ENCODE measurements around the gene SGTB.
A peak's percentile ranks its signal among the peaks of the same experiment; 100 is the strongest.
"Not testable (repeated sequence)": the region's sequence is repeated elsewhere in the genome, so short reads cannot be mapped to it uniquely, and the experiment has no call there.

Gene SGTB

GRCh38 chr5:65640240-65640639, 81.7 kb downstream of the SGTB start:
- H3K36me3 ChIP-seq (ENCODE audit: control insufficient read depth in 5 of 5, insufficient read depth in 5 of 5, low read length in 5 of 5): peaks cover 16 to 42% (median 23%) of the 10 kb centered on the region in 5 donors

GRCh38 chr5:65630981-65631380, 90.9 kb downstream of the SGTB start:
- no peak overlapping the region for H3K4me3 ChIP-seq (ENCODE audit: low read depth in 1 of 5, low read length in 5 of 5)

More at GRCh38 chr5:65640240-65640639, 81.7 kb downstream of the SGTB start:
- H3K4me3 ChIP-seq (ENCODE audit: low read depth in 1 of 5, low read length in 5 of 5): no peak overlapping the region
- H3K9ac ChIP-seq (ENCODE audit: low read length in 5 of 5): no peak overlapping the region
- H3K9me3 ChIP-seq (ENCODE audit: control insufficient read depth in 5 of 5, low read length in 5 of 5): no peaks in the 10 kb centered on the region
- H3K27me3 ChIP-seq (ENCODE audit: control insufficient read depth in 5 of 5, insufficient read depth in 4 of 5, low read length in 5 of 5): no peaks in the 10 kb centered on the region
- H3K27ac ChIP-seq (ENCODE audit: low read depth, low read length): no peak overlapping the region
- H3K4me1 ChIP-seq (ENCODE audit: control insufficient read depth in 5 of 5, insufficient read depth in 5 of 5, low read length in 5 of 5): no peaks in the 10 kb centered on the region

GRCh38 chr5:65625743-65626142, 96.2 kb downstream of the SGTB start:
- H3K27me3 ChIP-seq (ENCODE audit: control insufficient read depth in 5 of 5, insufficient read depth in 4 of 5, low read length in 5 of 5): no peaks in the 10 kb centered on the region
- no peak overlapping the region for H3K27ac ChIP-seq (ENCODE audit: low read depth, low read length)
- H3K4me3 ChIP-seq (ENCODE audit: low read depth in 1 of 5, low read length in 5 of 5): peak overlapping the region; percentile 15 to 99 (median 89)
- H3K36me3 ChIP-seq (ENCODE audit: control insufficient read depth in 5 of 5, insufficient read depth in 5 of 5, low read length in 5 of 5): peaks cover 4 to 10% (median 6%) of the 10 kb centered on the region in 5 donors
- H3K9ac ChIP-seq (ENCODE audit: low read length in 5 of 5): peak overlapping the region in 3 of 5 donors; percentile 92 to 97 (median 94)
- peaks cover 0 to 31% (median 28%) of the 10 kb centered on the region in 5 donors for H3K4me1 ChIP-seq (ENCODE audit: control insufficient read depth in 5 of 5, insufficient read depth in 5 of 5, low read length in 5 of 5)
- no peaks in the 10 kb centered on the region for H3K9me3 ChIP-seq (ENCODE audit: control insufficient read depth in 5 of 5, low read length in 5 of 5)

More at GRCh38 chr5:65630981-65631380, 90.9 kb downstream of the SGTB start:
- H3K27ac ChIP-seq (ENCODE audit: low read depth, low read length): no peak overlapping the region
- peaks cover 4 to 17% (median 7%) of the 10 kb centered on the region in 5 donors for H3K36me3 ChIP-seq (ENCODE audit: control insufficient read depth in 5 of 5, insufficient read depth in 5 of 5, low read length in 5 of 5)
- H3K4me1 ChIP-seq (ENCODE audit: control insufficient read depth in 5 of 5, insufficient read depth in 5 of 5, low read length in 5 of 5): peaks cover 0 to 8% (median 3%) of the 10 kb centered on the region in 5 donors
- no peaks in the 10 kb centered on the region for H3K9me3 ChIP-seq (ENCODE audit: control insufficient read depth in 5 of 5, low read length in 5 of 5)
- H3K9ac ChIP-seq (ENCODE audit: low read length in 5 of 5): no peak overlapping the region
- H3K27me3 ChIP-seq (ENCODE audit: control insufficient read depth in 5 of 5, insufficient read depth in 4 of 5, low read length in 5 of 5): no peaks in the 10 kb centered on the region

- peaks cover 0 to 31% (median 28%) of the 10 kb centered on the region in 5 donors for H3K4me1 ChIP-seq (ENCODE audit: control insufficient read depth in 5 of 5, insufficient read depth in 5 of 5, low read length in 5 of 5)
- peak within 1 kb of the TSS; percentile 85 to 99 (median 96) for H3K4me3 ChIP-seq (ENCODE audit: low read depth in 1 of 5, low read length in 5 of 5)
- H3K9me3 ChIP-seq (ENCODE audit: control insufficient read depth in 5 of 5, low read length in 5 of 5): no peaks in the 10 kb centered on the region
- H3K27me3 ChIP-seq (ENCODE audit: control insufficient read depth in 5 of 5, insufficient read depth in 4 of 5, low read length in 5 of 5): no peaks in the 10 kb centered on the region
- peaks cover 3 to 8% (median 5%) of the 10 kb centered on the region in 5 donors for H3K36me3 ChIP-seq (ENCODE audit: control insufficient read depth in 5 of 5, insufficient read depth in 5 of 5, low read length in 5 of 5)
- H3K9ac ChIP-seq (ENCODE audit: low read length in 5 of 5): peak within 1 kb of the TSS; percentile 92 to 98 (median 97)
- H3K27ac ChIP-seq (ENCODE audit: low read depth, low read length): peak within 1 kb of the TSS; percentile 59
These were observed 97.0 kb downstream of the SGTB start, which contains the start of the genes SHLD3 and TRAPPC13 for GRCh38 chr5:65624571-65625555. SHLD3 (plus strand) TSS chr5:65625027; CDS start chr5:65629588, 4,561 bp downstream. TRAPPC13 (plus strand) TSS chr5:65625027; CDS start chr5:65625061, 34 bp downstream.

GRCh38 chr5:65624025-65624570, 97.8 kb downstream of the SGTB start, which contains the start of gene TRIM23:
TRIM23 (minus strand) TSS chr5:65624333; CDS start chr5:65624274, 59 bp downstream.
- H3K9ac ChIP-seq (ENCODE audit: low read length in 5 of 5): peak within 1 kb of the TSS; percentile 92 to 98 (median 97)
- no peaks in the 10 kb centered on the region for H3K27me3 ChIP-seq (ENCODE audit: control insufficient read depth in 5 of 5, insufficient read depth in 4 of 5, low read length in 5 of 5)
- no peaks in the 10 kb centered on the region for H3K9me3 ChIP-seq (ENCODE audit: control insufficient read depth in 5 of 5, low read length in 5 of 5)
- peak within 1 kb of the TSS; percentile 85 to 99 (median 96) for H3K4me3 ChIP-seq (ENCODE audit: low read depth in 1 of 5, low read length in 5 of 5)
- peaks cover 0 to under 1% (median 0%) of the 10 kb centered on the region in 5 donors for H3K36me3 ChIP-seq (ENCODE audit: control insufficient read depth in 5 of 5, insufficient read depth in 5 of 5, low read length in 5 of 5)
- peak within 1 kb of the TSS; percentile 59 for H3K27ac ChIP-seq (ENCODE audit: low read depth, low read length)
- H3K4me1 ChIP-seq (ENCODE audit: control insufficient read depth in 5 of 5, insufficient read depth in 5 of 5, low read length in 5 of 5): peaks cover 0 to 31% (median 28%) of the 10 kb centered on the region in 5 donors

- Histone ChIP-seq H3K4me1 (ENCODE audit: control insufficient read depth in 5 of 5, insufficient read depth in 5 of 5, low read length in 5 of 5) (peaks cover 0 to 31% (median 28%) of the 10 kb centered on the region in 5 donors), H3K27me3 (ENCODE audit: control insufficient read depth in 5 of 5, insufficient read depth in 4 of 5, low read length in 5 of 5) (no peaks in the 10 kb centered on the region), H3K36me3 (ENCODE audit: control insufficient read depth in 5 of 5, insufficient read depth in 5 of 5, low read length in 5 of 5) (no peaks in the 10 kb centered on the region), H3K4me3 (ENCODE audit: low read depth in 1 of 5, low read length in 5 of 5) (peak overlapping the region; percentile 85 to 99 (median 96)), H3K9ac (ENCODE audit: low read length in 5 of 5) (peak overlapping the region; percentile 89 to 98 (median 94)), H3K27ac (ENCODE audit: low read depth, low read length) (no peak overlapping the region), H3K9me3 (ENCODE audit: control insufficient read depth in 5 of 5, low read length in 5 of 5) (no peaks in the 10 kb centered on the region)
These were observed 98.4 kb downstream of the SGTB start for GRCh38 chr5:65623482-65623881.

- H3K4me3 ChIP-seq (ENCODE audit: low read depth in 1 of 5, low read length in 5 of 5): not testable (repeated sequence)
These were observed 99.9 kb downstream of the SGTB start for GRCh38 chr5:65621961-65622360.

GRCh38 chr5:65620021-65620420, 101.9 kb downstream of the SGTB start:
- no peak overlapping the region for H3K9ac ChIP-seq (ENCODE audit: low read length in 5 of 5)
- no peak overlapping the region for H3K27ac ChIP-seq (ENCODE audit: low read depth, low read length)
- no peaks in the 10 kb centered on the region for H3K9me3 ChIP-seq (ENCODE audit: control insufficient read depth in 5 of 5, low read length in 5 of 5)
- H3K4me3 ChIP-seq (ENCODE audit: low read depth in 1 of 5, low read length in 5 of 5): no peak overlapping the region
- H3K36me3 ChIP-seq (ENCODE audit: control insufficient read depth in 5 of 5, insufficient read depth in 5 of 5, low read length in 5 of 5): peaks cover 0 to 12% (median 6%) of the 10 kb centered on the region in 5 donors
- no peaks in the 10 kb centered on the region for H3K27me3 ChIP-seq (ENCODE audit: control insufficient read depth in 5 of 5, insufficient read depth in 4 of 5, low read length in 5 of 5)
- peaks cover 0 to 19% (median 16%) of the 10 kb centered on the region in 5 donors for H3K4me1 ChIP-seq (ENCODE audit: control insufficient read depth in 5 of 5, insufficient read depth in 5 of 5, low read length in 5 of 5)

More at GRCh38 chr5:65621961-65622360, 99.9 kb downstream of the SGTB start:
- not testable (repeated sequence) for H3K9ac ChIP-seq (ENCODE audit: low read length in 5 of 5); H3K36me3 ChIP-seq (ENCODE audit: control insufficient read depth in 5 of 5, insufficient read depth in 5 of 5, low read length in 5 of 5); H3K9me3 ChIP-seq (ENCODE audit: control insufficient read depth in 5 of 5, low read length in 5 of 5); H3K27me3 ChIP-seq (ENCODE audit: control insufficient read depth in 5 of 5, insufficient read depth in 4 of 5, low read length in 5 of 5); H3K27ac ChIP-seq (ENCODE audit: low read depth, low read length)
- H3K4me1 ChIP-seq (ENCODE audit: control insufficient read depth in 5 of 5, insufficient read depth in 5 of 5, low read length in 5 of 5): peaks cover 0 to 31% (median 28%) of the 10 kb centered on the region in 5 donors

Measured in subcutaneous abdominal adipose tissue (tissue), 5 donors.